Suppressor macrophage treated with lipopolysaccharide for 1 hour (primary cell): ENCODE data around the gene NRARP.

ENCODE experiments used
- DNase-seq, 3 donors: peaks; one replicate each; pipeline ENCODE4 v3.0.0-alpha.2; 2020 to 2022

The NRARP gene

GRCh38 chr9:137310189-137311052 is 8.3 kb upstream of the NRARP start:
- no peak for DNase-seq

GRCh38 chr9:137309368-137310188 is 7.5 kb upstream of the NRARP start:
- DNase-seq = no peak

- no peak for DNase-seq
These were observed 6.1 kb upstream of the NRARP start for GRCh38 chr9:137308057-137308619.

GRCh38 chr9:137307255-137308056 is 5.4 kb upstream of the NRARP start:
- DNase-seq = peak; percentile 66 to 74 (median 72)

- DNase-seq = no peak
These were observed 4.8 kb upstream of the NRARP start for GRCh38 chr9:137306850-137307254.

- peak in 1 of 3 donors; percentile 27 for DNase-seq
These were observed 4.2 kb upstream of the NRARP start for GRCh38 chr9:137306066-137306849.

- no peak for DNase-seq
These were observed 3.7 kb upstream of the NRARP start for GRCh38 chr9:137305798-137306065.

GRCh38 chr9:137305060-137305797 is 3.2 kb upstream of the NRARP start:
- peak; percentile 60 to 75 (median 72) for DNase-seq

GRCh38 chr9:137304383-137305059 is 2.5 kb upstream of the NRARP start:
- DNase-seq = no peak

GRCh38 chr9:137303893-137304382 is 1.9 kb upstream of the NRARP start:
- DNase-seq = no peak

GRCh38 chr9:137303151-137303892 is 1.3 kb upstream of the NRARP start:
- peak in 1 of 3 donors; percentile 23 for DNase-seq

GRCh38 chr9:137302449-137303150 is 529 bp upstream of the NRARP start:
- peak in 1 of 3 donors; percentile 75 for DNase-seq

- DNase-seq = peak; percentile 33 to 75 (median 43)
These were observed 757 bp downstream of the NRARP start for GRCh38 chr9:137301081-137301947.

GRCh38 chr9:137300567-137301080 is 1.4 kb downstream of the NRARP start:
- no peak for DNase-seq

GRCh38 chr9:137299938-137300337 is 2.1 kb downstream of the NRARP start:
- no peak for DNase-seq

GRCh38 chr9:137299203-137299565 is 2.9 kb downstream of the NRARP start:
- DNase-seq = no peak

- DNase-seq = no peak
These were observed 3.5 kb downstream of the NRARP start for GRCh38 chr9:137298401-137299202.
